ENCODE data around the gene ANKRD39. TPM values are rescaled to one million over a fixed set of nuclear protein-coding genes. Genes with fewer than 3 reads are reported as not detected.
A peak's percentile ranks its signal among the peaks of the same experiment; 100 is the strongest.

ANKRD39 gene
- total RNA-seq, 1 donor from 2014 or later, result 25.7 TPM

DNA sequence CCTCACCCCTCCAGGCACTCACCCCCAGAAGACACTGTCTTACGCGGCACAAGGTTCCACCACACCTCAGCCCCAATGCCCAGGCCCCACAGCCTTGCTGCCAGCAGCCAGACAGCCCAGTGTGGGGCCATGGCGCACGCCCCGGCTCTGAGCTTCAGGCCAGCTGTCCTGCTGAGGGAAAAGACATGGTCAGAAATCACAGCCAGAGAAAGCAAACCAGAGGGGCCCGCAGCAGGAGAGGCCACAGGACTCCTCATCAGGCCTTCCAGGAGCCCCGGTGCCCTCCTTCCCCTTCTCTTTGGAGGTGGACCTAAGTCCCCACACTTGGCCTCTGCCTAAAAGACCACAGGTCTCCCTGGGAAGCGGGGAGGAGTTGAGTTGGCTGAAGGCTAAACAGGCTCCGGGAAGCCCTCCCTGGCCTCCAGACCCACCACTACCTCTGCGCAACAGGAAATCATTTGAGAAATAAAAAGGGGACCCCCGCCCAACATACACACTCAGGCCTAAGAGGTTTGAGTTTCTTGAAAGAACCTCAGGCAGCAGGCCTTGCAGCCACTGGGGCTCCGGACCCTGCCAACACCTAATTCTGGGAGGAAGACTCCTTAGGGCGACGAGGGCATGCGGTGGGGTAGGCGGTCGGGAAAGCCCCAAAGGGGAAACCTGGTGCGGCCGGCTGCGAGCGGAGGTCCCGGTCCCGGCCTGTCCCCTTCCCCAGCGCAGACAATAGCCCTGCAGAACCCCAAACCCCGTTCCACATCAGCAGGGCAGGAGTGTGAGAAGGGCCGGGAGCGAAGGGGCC, 10.1 kb upstream of the ANKRD39 start:
- TF ChIP-seq, protein P1, sequence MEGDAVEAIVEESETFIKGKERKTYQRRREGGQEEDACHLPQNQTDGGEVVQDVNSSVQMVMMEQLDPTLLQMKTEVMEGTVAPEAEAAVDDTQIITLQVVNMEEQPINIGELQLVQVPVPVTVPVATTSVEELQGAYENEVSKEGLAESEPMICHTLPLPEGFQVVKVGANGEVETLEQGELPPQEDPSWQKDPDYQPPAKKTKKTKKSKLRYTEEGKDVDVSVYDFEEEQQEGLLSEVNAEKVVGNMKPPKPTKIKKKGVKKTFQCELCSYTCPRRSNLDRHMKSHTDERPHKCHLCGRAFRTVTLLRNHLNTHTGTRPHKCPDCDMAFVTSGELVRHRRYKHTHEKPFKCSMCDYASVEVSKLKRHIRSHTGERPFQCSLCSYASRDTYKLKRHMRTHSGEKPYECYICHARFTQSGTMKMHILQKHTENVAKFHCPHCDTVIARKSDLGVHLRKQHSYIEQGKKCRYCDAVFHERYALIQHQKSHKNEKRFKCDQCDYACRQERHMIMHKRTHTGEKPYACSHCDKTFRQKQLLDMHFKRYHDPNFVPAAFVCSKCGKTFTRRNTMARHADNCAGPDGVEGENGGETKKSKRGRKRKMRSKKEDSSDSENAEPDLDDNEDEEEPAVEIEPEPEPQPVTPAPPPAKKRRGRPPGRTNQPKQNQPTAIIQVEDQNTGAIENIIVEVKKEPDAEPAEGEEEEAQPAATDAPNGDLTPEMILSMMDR (IDR thresholded peaks at IDR 0.05; ENCODE audit: partially characterized antibody, unreplicated experiment), result no peak
- Mint-ChIP-seq H3K9me3 (ENCODE audit: unreplicated experiment) (peaks cover 8% of the 10 kb centered on the region), H3K27me3 (ENCODE audit: unreplicated experiment) (peaks cover 13% of the 10 kb centered on the region), H3K36me3 (ENCODE audit: unreplicated experiment) (no peaks in the 10 kb centered on the region), H3K27ac (ENCODE audit: unreplicated experiment) (peak overlapping the region; percentile 93), H3K4me1 (ENCODE audit: low read depth, unreplicated experiment) (peaks cover 16% of the 10 kb centered on the region), H3K4me3 (ENCODE audit: unreplicated experiment) (peak overlapping the region; percentile 88)
- DNase-seq, result peak; percentile 28

DNA sequence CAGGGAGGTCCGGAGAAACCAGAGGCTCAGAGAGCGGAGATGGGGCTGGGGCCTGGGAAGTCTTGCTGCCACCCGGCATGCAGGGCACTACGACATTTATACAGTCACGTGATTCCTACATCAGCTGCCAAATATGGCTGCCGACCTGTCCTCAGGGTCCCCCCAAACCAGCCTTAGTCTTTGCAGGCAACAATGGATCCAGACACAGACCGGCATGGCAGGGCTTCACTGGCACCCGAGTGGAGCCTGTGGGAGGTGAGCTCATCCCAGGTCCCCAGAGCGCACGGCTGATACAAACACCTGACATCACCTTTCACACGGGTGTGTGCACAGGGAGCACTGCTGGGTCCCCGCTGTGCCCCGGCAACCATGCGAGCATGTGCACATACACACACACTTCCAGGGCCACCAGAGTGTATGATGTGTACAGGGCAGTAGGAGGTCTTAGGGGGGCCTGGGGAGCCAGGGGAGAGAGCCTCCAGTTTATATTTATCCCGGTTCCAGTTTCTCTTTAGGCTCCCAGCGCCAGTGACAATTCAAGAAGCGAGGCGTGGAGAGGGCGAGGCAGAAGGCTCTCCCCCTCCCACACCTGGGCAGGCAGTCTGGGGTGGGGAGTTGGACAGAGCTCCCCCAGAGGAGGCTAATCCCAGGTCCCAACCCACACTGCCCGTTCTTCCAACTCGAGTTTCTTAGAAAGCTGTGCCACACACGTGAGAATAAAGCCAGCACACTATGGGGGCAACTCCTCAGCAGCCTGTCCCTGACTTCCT, 9.4 kb upstream of the ANKRD39 start:
- DNase-seq, result no peak
- H3K9me3 Mint-ChIP-seq (ENCODE audit: unreplicated experiment), result peaks cover 9% of the 10 kb centered on the region
- H3K27me3 Mint-ChIP-seq (ENCODE audit: unreplicated experiment), result peaks cover 14% of the 10 kb centered on the region
- TF ChIP-seq, protein P1 (IDR thresholded peaks at IDR 0.05; ENCODE audit: partially characterized antibody, unreplicated experiment), result no peak
- H3K4me3 Mint-ChIP-seq (ENCODE audit: unreplicated experiment), result peak overlapping the region; percentile 88
- peak overlapping the region; percentile 93 for H3K27ac Mint-ChIP-seq (ENCODE audit: unreplicated experiment)
- H3K36me3 Mint-ChIP-seq (ENCODE audit: unreplicated experiment), result no peaks in the 10 kb centered on the region
- peaks cover 16% of the 10 kb centered on the region for H3K4me1 Mint-ChIP-seq (ENCODE audit: low read depth, unreplicated experiment)

DNA sequence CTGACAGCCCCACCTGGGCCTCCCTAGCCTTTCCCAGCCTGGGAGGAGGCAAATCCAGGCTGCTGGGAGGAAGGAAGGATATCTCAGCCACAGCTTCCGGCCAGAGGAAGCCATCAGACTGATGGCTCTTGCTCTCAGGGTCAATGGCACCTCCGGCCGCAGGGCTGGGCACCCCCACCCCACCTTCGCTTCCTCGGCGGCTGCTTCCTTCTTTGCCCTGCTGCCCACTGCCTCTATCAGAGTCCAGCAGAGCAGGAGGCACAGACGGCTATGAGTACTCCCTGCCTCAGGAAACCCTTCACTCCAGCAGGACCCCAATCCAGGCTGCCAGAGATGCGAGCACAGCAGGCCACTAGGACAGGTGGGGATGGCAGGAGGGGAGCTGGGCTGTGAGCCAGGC, 8.8 kb upstream of the ANKRD39 start:
- TF ChIP-seq, protein P1 (IDR thresholded peaks at IDR 0.05; ENCODE audit: partially characterized antibody, unreplicated experiment), result no peak
- Mint-ChIP-seq H3K4me1 (ENCODE audit: low read depth, unreplicated experiment) (peaks cover 16% of the 10 kb centered on the region), H3K36me3 (ENCODE audit: unreplicated experiment) (no peaks in the 10 kb centered on the region), H3K9me3 (ENCODE audit: unreplicated experiment) (peaks cover 10% of the 10 kb centered on the region), H3K4me3 (ENCODE audit: unreplicated experiment) (peak overlapping the region; percentile 88), H3K27me3 (ENCODE audit: unreplicated experiment) (peaks cover 14% of the 10 kb centered on the region), H3K27ac (ENCODE audit: unreplicated experiment) (peak overlapping the region; percentile 59)
- no peak for DNase-seq

DNA sequence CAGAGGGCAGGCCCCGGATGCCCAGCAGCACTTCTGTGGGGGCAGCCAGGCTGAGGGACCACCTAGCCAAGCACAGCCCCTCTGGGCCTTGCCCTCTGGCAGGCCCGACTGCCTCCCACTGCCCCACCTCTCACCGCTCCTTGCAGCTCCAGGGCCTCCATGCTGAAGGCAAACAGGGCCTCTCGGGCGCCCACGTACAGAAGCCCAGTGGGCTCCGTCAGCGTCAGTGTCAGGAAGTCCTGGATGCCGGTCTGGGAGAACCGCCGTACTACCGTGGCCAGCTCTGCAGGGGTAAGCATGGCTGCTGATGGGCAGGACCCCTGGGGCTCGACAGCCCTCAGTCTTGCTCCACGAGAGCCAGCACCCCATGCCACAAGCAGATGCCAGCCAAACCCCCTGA, 8.3 kb upstream of the ANKRD39 start:
- Mint-ChIP-seq H3K4me1 (ENCODE audit: low read depth, unreplicated experiment) (peaks cover 16% of the 10 kb centered on the region), H3K36me3 (ENCODE audit: unreplicated experiment) (no peaks in the 10 kb centered on the region), H3K27ac (ENCODE audit: unreplicated experiment) (no peak overlapping the region), H3K9me3 (ENCODE audit: unreplicated experiment) (peaks cover 8% of the 10 kb centered on the region), H3K27me3 (ENCODE audit: unreplicated experiment) (peaks cover 14% of the 10 kb centered on the region), H3K4me3 (ENCODE audit: unreplicated experiment) (no peak overlapping the region)
- DNase-seq, result no peak
- TF ChIP-seq, protein P1 (IDR thresholded peaks at IDR 0.05; ENCODE audit: partially characterized antibody, unreplicated experiment), result no peak

DNA sequence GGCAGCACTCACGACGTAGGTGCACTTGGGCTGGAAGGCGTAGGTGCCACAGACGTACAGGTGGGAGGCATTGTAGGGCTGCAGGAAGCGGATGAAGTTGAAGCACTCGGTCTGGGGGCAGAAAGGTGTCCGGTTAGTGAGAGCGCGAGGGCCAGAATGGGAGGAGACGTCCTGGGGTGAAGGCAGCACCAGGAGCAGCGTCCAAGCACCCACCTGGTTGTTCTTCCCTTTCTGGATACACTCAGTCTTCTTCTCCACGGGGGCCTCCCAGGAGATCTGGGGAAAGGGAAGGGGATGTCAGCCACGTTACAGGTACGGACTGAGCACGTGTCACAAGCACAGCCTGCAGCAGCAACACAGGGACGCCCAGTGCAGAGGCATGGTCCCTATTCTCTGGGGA, 7.8 kb upstream of the ANKRD39 start:
- H3K4me1 Mint-ChIP-seq (ENCODE audit: low read depth, unreplicated experiment), result peaks cover 12% of the 10 kb centered on the region
- H3K9me3 Mint-ChIP-seq (ENCODE audit: unreplicated experiment), result peaks cover 4% of the 10 kb centered on the region
- no peak for DNase-seq
- peak overlapping the region; percentile 55 for H3K4me3 Mint-ChIP-seq (ENCODE audit: unreplicated experiment)
- H3K27ac Mint-ChIP-seq (ENCODE audit: unreplicated experiment), result no peak overlapping the region
- peaks cover 11% of the 10 kb centered on the region for H3K27me3 Mint-ChIP-seq (ENCODE audit: unreplicated experiment)
- H3K36me3 Mint-ChIP-seq (ENCODE audit: unreplicated experiment), result no peaks in the 10 kb centered on the region
- TF ChIP-seq, protein P1 (IDR thresholded peaks at IDR 0.05; ENCODE audit: partially characterized antibody, unreplicated experiment), result no peak

All from glutamatergic neuron (in vitro differentiated cells).